Activated naive CD8-positive, alpha-beta T cell (primary cell): ENCODE results near the gene GJC1.

Experiments
- H3K27ac Mint-ChIP-seq: one replicate; pipeline ENCODE4 v1.8.0; 2021; ENCODE audit warnings: mixed read lengths
- H3K27me3 Mint-ChIP-seq: one replicate; pipeline ENCODE4 v1.8.0; 2021; ENCODE audit warnings: mixed read lengths
- H3K36me3 Mint-ChIP-seq: one replicate; pipeline ENCODE4 v1.8.0; 2021; ENCODE audit warnings: mixed read lengths
- H3K4me1 Mint-ChIP-seq: one replicate; pipeline ENCODE4 v1.8.0; 2021; ENCODE audit warnings: low read depth, mixed read lengths
- H3K4me3 Mint-ChIP-seq: one replicate; pipeline ENCODE4 v1.8.0; 2021; ENCODE audit warnings: mild to moderate bottlenecking, mixed read lengths
- H3K9me3 Mint-ChIP-seq: one replicate; pipeline ENCODE4 v1.8.0; 2021; ENCODE audit warnings: low read depth, mixed read lengths

The GJC1 gene

GRCh38 chr17:44780161-44780560 is 49.9 kb downstream of the GJC1 start:
- Mint-ChIP-seq H3K27ac (no peak overlapping the region), H3K27me3 (no peaks in the 10 kb centered on the region), H3K4me3 (no peak overlapping the region), H3K36me3 (no peaks in the 10 kb centered on the region), H3K9me3 (no peaks in the 10 kb centered on the region), H3K4me1 (peaks cover 6% of the 10 kb centered on the region)

- H3K27me3 Mint-ChIP-seq: no peaks in the 10 kb centered on the region
- no peak overlapping the region for H3K27ac Mint-ChIP-seq
- peaks cover 8% of the 10 kb centered on the region for H3K4me1 Mint-ChIP-seq
Observed at GRCh38 chr17:44779211-44780025, 50.7 kb downstream of the GJC1 start.

GRCh38 chr17:44778656-44779210 is 51.4 kb downstream of the GJC1 start:
- peaks cover 8% of the 10 kb centered on the region for H3K4me1 Mint-ChIP-seq
- H3K27me3 Mint-ChIP-seq: no peaks in the 10 kb centered on the region
- H3K27ac Mint-ChIP-seq: no peak overlapping the region
- no peaks in the 10 kb centered on the region for H3K36me3 Mint-ChIP-seq
- H3K9me3 Mint-ChIP-seq: no peaks in the 10 kb centered on the region
- H3K4me3 Mint-ChIP-seq: peak overlapping the region; percentile 60

More at GRCh38 chr17:44779211-44780025, 50.7 kb downstream of the GJC1 start:
- no peaks in the 10 kb centered on the region for H3K36me3 Mint-ChIP-seq
- no peaks in the 10 kb centered on the region for H3K9me3 Mint-ChIP-seq
- peak overlapping the region; percentile 60 for H3K4me3 Mint-ChIP-seq

- no peaks in the 10 kb centered on the region for H3K9me3 Mint-ChIP-seq
- peaks cover 8% of the 10 kb centered on the region for H3K4me1 Mint-ChIP-seq
- H3K36me3 Mint-ChIP-seq: no peaks in the 10 kb centered on the region
- H3K4me3 Mint-ChIP-seq: no peak overlapping the region
- H3K27me3 Mint-ChIP-seq: peaks cover 2% of the 10 kb centered on the region
- no peak overlapping the region for H3K27ac Mint-ChIP-seq
Observed at GRCh38 chr17:44777394-44778348, 52.4 kb downstream of the GJC1 start.

- Mint-ChIP-seq H3K36me3 (no peaks in the 10 kb centered on the region), H3K27me3 (peaks cover 2% of the 10 kb centered on the region), H3K4me1 (peaks cover 8% of the 10 kb centered on the region), H3K27ac (no peak overlapping the region), H3K4me3 (no peak overlapping the region), H3K9me3 (no peaks in the 10 kb centered on the region)
Observed at GRCh38 chr17:44776628-44777393, 53.3 kb downstream of the GJC1 start.

GRCh38 chr17:44775838-44776621 is 54.1 kb downstream of the GJC1 start:
- Mint-ChIP-seq H3K27ac (no peak overlapping the region), H3K36me3 (no peaks in the 10 kb centered on the region), H3K27me3 (peaks cover 2% of the 10 kb centered on the region), H3K4me1 (peaks cover 8% of the 10 kb centered on the region), H3K9me3 (no peaks in the 10 kb centered on the region), H3K4me3 (peak overlapping the region; percentile 87)

GRCh38 chr17:44775136-44775837 is 54.8 kb downstream of the GJC1 start:
- H3K4me3 Mint-ChIP-seq: peak overlapping the region; percentile 87
- peaks cover 8% of the 10 kb centered on the region for H3K4me1 Mint-ChIP-seq
- no peak overlapping the region for H3K27ac Mint-ChIP-seq
- no peaks in the 10 kb centered on the region for H3K36me3 Mint-ChIP-seq
- no peaks in the 10 kb centered on the region for H3K9me3 Mint-ChIP-seq
- peaks cover 2% of the 10 kb centered on the region for H3K27me3 Mint-ChIP-seq

- no peaks in the 10 kb centered on the region for H3K36me3 Mint-ChIP-seq
- peak overlapping the region; percentile 77 for H3K27ac Mint-ChIP-seq
- H3K27me3 Mint-ChIP-seq: peaks cover 2% of the 10 kb centered on the region
- H3K4me1 Mint-ChIP-seq: peaks cover 8% of the 10 kb centered on the region
- H3K9me3 Mint-ChIP-seq: no peaks in the 10 kb centered on the region
- peak overlapping the region; percentile 87 for H3K4me3 Mint-ChIP-seq
Observed at GRCh38 chr17:44774271-44775135, 55.6 kb downstream of the GJC1 start.

GRCh38 chr17:44773140-44773539 is 56.9 kb downstream of the GJC1 start:
- no peak overlapping the region for H3K27ac Mint-ChIP-seq

GRCh38 chr17:44772308-44773045 is 57.6 kb downstream of the GJC1 start:
- Mint-ChIP-seq H3K27me3 (peaks cover 4% of the 10 kb centered on the region), H3K36me3 (no peaks in the 10 kb centered on the region), H3K4me3 (no peak overlapping the region), H3K27ac (no peak overlapping the region), H3K9me3 (no peaks in the 10 kb centered on the region), H3K4me1 (peaks cover 8% of the 10 kb centered on the region)

More at GRCh38 chr17:44773140-44773539, 56.9 kb downstream of the GJC1 start:
- Mint-ChIP-seq H3K36me3 (no peaks in the 10 kb centered on the region), H3K4me1 (peaks cover 8% of the 10 kb centered on the region), H3K9me3 (no peaks in the 10 kb centered on the region), H3K27me3 (peaks cover 4% of the 10 kb centered on the region), H3K4me3 (no peak overlapping the region)

- no peak overlapping the region for H3K27ac Mint-ChIP-seq
- peaks cover 4% of the 10 kb centered on the region for H3K27me3 Mint-ChIP-seq
- H3K9me3 Mint-ChIP-seq: no peaks in the 10 kb centered on the region
- peaks cover 2% of the 10 kb centered on the region for H3K4me1 Mint-ChIP-seq
- H3K36me3 Mint-ChIP-seq: no peaks in the 10 kb centered on the region
- no peak overlapping the region for H3K4me3 Mint-ChIP-seq
Observed at GRCh38 chr17:44770166-44770925, 59.7 kb downstream of the GJC1 start.
